GM18498 (cell line): ENCODE data around the gene S1PR4.
"Not testable (repeated sequence)": the region's sequence is repeated elsewhere in the genome, so short reads cannot be mapped to it uniquely, and the experiment has no call there.

Experiments used
- ATAC-seq: cut with Tn5 transposase; IDR thresholded peaks from one replicate; pipeline ENCODE4 v1.9.1; 2021; ENCODE audit warnings: mild to moderate bottlenecking, moderate library complexity; ENCODE audit not compliant: unreplicated experiment

Gene S1PR4

GRCh38 chr19:3176715-3177501, 1.7 kb upstream of the S1PR4 start:
- no peak for ATAC-seq

GRCh38 chr19:3178973-3179738, 587 bp downstream of the S1PR4 start:
- peak; percentile 15 for ATAC-seq

GRCh38 chr19:3179739-3180293, 1.2 kb downstream of the S1PR4 start:
- ATAC-seq, result peak; percentile 11

- no peak for ATAC-seq
Observed at GRCh38 chr19:3183721-3184641, 5.4 kb downstream of the S1PR4 start.

GRCh38 chr19:3184847-3185460, 6.4 kb downstream of the S1PR4 start:
- peak; percentile 34 for ATAC-seq

- ATAC-seq, result peak; percentile 80
Observed at GRCh38 chr19:3185461-3186159, 7.0 kb downstream of the S1PR4 start, which contains the start of gene NCLN. NCLN (plus strand) TSS chr19:3185930; CDS start chr19:3186031, 101 bp downstream.

GRCh38 chr19:3186160-3186688, 7.7 kb downstream of the S1PR4 start:
- ATAC-seq, result no peak

- no peak for ATAC-seq
Observed at GRCh38 chr19:3186891-3187661, 8.5 kb downstream of the S1PR4 start.

GRCh38 chr19:3187662-3188511, 9.3 kb downstream of the S1PR4 start:
- ATAC-seq, result no peak

- no peak for ATAC-seq
Observed at GRCh38 chr19:3188627-3189596, 10.3 kb downstream of the S1PR4 start.

- ATAC-seq, result no peak
Observed at GRCh38 chr19:3189702-3190469, 11.3 kb downstream of the S1PR4 start.

- no peak for ATAC-seq
Observed at GRCh38 chr19:3190470-3190770, 11.9 kb downstream of the S1PR4 start.

- ATAC-seq, result no peak
Observed at GRCh38 chr19:3190921-3191805, 12.6 kb downstream of the S1PR4 start.

GRCh38 chr19:3191806-3192104, 13.2 kb downstream of the S1PR4 start:
- not testable (repeated sequence) for ATAC-seq

GRCh38 chr19:3192228-3192635, 13.7 kb downstream of the S1PR4 start:
- ATAC-seq, result no peak
